SH-SY5Y (cell line): Measurements from ENCODE around the gene KCNN3.

Experiments
- GATA2 ChIP-seq: IDR thresholded peaks from 2 replicates; pipeline ENCODE4 v1.6.1; 2011; ENCODE audit warnings: mild to moderate bottlenecking, low read depth, low read length
- GATA3 ChIP-seq: IDR thresholded peaks from 2 replicates; pipeline ENCODE4 v1.6.1; 2011; ENCODE audit warnings: low read depth, mild to moderate bottlenecking, low read length, moderate library complexity

DNA sequence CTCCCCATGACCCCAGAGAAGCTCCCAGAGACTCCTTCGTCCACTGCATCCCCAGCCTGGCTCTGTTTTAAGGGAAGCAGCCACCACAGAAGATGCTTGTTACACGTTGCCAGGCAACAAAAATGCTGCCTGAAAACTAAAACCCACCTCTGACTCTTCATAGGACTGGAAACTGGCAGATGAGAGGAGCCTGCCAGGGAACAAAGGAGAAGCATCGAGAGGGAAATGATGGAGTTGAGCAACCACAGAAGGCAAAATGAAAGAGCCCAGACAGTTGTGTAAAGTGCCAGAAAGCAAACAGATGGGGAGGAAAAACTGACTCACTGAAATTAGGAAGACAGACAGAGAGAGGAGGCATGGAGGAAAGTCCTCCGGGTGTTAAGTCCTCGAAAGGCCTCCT, 118.4 kb downstream of the KCNN3 start:
- no peak for TF ChIP-seq GATA2
- no peak for TF ChIP-seq GATA3
